COLO668 (cell line): ENCODE data around the gene LPP.
A peak's percentile ranks its signal among the peaks of the same experiment; 100 is the strongest.

ENCODE experiments used
- DNase-seq: peaks from one replicate; lab custom pipeline; 2025; ENCODE audit not compliant: unreplicated experiment; lab: John Stamatoyannopoulos, UW

Gene LPP

DNA sequence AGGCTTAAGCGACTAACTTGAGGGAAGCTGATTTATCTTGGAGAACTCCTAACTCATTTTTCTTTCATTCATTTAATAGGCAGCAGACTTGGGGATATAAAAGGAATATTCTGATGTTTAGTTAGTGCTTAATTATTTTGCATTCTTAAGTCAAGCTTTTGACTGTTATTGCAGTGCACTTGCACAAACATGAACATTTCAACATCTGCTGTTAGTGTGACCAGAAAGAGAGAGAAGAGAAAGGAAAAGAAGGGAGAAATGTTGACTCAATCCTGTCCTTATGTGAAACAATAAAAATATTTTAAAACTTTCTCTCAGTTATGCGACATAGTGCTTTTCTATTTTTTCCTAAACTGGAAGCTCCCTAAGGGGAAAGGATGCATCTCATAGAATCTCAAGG lies 507.8 kb downstream of the LPP start:
- no peak for DNase-seq

DNA sequence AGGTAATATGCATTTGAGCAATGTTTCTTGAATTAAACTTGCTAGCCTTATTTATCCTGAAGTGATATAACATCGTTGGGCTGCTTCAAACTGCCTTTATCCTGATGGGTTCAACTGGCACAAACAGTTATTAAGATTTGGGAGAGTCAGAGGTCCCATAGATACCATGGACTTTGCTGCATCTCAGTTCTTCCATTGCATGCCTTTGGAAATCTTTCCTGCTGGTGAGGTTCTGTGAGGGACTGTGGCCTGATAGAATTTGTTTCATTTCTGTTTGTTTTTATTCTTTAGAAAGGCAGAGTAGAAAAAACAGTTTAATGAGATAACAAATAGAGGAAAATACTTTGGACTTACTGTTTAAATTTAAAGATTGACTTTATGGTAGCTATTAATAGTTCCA lies 508.3 kb downstream of the LPP start:
- no peak for DNase-seq

DNA sequence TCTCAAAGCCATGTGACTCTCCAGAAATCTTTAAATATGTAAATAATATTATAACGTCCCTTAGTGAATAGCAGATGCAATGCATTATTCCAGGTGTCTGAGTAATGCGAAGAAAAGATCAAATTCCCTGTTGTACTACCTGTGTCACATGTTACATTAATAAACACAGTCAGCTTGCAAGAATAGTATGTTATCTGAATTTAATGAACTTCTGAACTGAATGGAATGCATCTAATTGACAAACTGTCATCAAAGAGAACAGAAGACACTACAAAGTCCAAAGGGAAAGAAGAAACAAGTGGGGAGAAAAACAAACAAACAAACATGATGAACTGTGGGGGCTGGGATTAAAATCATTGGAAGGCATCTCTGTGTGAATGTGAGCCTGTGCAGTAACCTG lies 508.8 kb downstream of the LPP start:
- DNase-seq, result no peak

GRCh38 chr3:188663839-188664238 lies 509.9 kb downstream of the LPP start:
- peak; percentile 16 for DNase-seq

- no peak for DNase-seq
These were observed 510.8 kb downstream of the LPP start for GRCh38 chr3:188664795-188665194.

DNA sequence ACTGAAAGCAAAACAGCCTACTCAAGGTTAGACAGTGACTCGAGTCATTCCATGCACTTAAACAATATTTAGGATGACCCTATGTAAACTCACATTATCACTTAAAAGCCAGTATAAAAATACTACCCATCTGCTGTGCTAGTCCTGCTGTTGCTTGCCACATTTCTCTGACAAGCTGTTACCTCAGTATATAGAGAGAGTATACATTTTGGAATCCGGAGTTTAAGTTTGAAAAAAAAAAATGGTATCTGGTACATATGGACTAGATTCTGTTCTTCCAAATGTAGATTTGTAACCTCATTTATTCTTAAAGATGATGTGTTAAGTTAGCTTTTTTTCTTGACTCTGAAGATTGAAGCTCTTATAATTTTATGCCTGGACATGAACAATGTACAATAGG lies 514.0 kb downstream of the LPP start:
- no peak for DNase-seq

GRCh38 chr3:188670446-188670845 lies 516.5 kb downstream of the LPP start:
- no peak for DNase-seq

DNA sequence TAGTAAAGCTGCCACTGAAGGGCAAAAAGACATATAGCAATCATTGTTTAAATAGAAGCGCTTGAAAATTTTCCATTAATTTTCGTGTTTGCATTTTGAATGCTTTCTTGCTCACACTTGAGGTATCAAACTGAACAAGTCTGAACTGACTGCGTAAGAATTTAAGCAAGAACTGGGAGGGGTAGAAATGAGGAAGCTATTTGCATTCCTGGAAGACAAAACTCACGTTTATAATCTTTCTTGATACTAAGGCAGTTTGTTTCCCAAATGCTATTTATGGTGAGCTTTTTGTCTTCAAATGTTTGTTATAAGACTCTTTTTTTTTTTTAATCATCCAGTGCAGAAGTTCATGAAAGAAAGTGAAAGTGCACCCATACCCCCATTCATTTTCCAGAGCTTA lies 518.0 kb downstream of the LPP start:
- no peak for DNase-seq

GRCh38 chr3:188672840-188673239 lies 518.9 kb downstream of the LPP start:
- DNase-seq, result no peak

DNA sequence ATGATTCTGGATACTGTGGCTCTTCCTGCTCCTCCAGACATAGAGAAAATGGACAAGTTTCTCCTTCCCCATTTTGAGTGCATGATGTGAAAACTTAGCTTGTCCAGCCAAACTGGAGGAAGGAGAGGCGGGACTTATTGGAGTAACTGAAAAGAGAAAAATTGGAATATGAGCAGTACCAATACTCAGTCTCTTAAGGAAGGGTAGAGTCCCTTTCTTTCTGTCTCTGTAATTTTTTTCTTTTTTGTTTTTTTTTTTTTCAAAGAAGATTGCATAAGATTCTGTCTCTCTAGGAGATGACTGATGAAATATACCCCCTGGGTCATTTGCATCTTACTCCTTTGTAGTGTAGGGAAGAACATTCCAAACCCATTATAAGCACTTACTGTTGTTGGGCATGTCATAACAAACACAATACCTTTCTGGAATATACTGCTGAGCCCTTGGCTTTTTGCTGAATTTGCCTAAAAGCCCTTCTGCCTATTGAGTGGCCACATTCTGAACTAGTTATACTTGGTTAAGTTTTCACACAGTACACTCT lies 519.8 kb downstream of the LPP start:
- DNase-seq, result no peak

DNA sequence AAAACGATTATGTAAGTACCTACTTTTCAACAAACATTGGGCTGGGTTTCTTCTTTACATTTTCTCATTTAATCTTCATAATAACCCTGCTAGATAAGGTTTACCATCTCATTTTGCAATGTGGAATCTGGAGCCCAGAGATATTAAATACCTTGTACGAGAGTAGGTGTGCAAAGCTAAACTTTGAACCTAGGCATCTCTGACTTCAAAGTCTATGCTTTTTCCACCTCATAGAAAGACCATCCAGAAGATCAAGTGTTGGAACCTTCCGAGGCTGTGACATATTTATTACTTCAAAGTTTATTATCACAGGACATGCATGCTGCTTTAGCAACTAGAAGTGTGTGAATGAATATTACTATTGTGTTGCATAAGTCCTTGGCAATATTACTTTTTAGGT lies 520.6 kb downstream of the LPP start:
- DNase-seq, result no peak

- no peak for DNase-seq
These were observed 523.4 kb downstream of the LPP start for GRCh38 chr3:188677344-188677743.

GRCh38 chr3:188680189-188680588 lies 526.2 kb downstream of the LPP start:
- no peak for DNase-seq

GRCh38 chr3:188680605-188681004 lies 526.6 kb downstream of the LPP start:
- DNase-seq, result no peak

DNA sequence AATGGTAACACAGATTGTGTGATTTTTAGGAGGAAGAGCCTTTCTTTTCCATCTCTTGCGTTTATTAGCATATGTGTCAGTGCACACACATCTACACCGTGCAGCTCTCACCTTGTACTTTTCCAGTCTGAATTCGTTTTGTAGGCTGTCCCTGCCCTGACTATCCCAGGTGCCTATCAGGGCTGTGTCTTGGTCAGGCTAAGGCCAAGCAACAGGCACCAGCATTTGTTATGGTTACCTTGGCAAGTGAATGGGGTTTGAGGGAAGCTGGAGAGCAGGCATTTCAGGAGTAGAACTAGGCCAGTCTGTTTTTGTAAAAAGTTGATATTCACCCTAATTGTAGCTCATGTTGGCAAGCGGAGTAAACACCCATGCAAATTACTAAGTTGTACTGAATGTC lies 528.4 kb downstream of the LPP start:
- DNase-seq, result no peak

DNA sequence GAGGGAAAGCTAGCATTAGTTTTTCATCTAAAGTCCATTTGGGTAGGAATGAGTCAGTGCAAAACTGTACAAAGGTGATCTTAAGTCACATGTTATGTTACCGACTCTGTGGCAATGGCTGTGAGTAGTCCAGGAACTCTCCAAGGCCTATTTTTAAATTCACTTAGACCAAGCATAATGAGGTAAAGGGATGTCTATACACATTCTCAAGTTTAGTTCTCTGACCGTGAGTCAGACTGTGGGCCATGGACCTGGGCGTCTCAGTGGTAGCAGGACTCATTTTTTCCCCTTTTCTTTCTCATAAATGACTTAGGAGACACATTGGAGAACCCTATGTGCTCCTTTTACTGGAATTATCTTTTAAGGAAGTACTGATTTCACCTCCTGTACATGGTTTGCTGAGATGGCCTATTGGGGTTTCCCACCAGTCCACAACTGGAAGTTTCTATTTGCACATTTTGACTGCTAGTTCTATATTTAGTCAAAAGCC lies 529.1 kb downstream of the LPP start:
- no peak for DNase-seq

DNA sequence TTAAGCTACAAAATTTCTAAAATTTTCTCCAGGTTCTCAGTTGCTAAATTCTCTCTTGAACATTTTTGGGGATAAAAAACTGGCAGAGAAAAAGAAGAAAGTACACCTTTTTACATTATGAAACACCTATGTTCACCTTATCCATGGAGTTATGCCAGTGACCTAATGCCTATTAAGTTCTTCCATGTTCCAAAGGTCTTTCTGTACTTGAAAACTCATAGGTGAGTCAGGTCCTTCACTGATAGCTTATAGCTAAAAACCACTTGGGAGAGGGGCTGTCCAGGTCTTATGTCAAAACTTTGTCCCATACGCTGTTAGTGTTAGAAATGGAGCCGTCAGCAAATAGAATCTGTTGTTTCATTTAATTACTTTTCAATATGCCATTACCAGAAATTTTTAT lies 530.3 kb downstream of the LPP start:
- DNase-seq, result no peak

- DNase-seq, result no peak
These were observed 531.8 kb downstream of the LPP start for GRCh38 chr3:188685789-188686188.

- no peak for DNase-seq
These were observed 532.4 kb downstream of the LPP start for GRCh38 chr3:188686324-188686723.

DNA sequence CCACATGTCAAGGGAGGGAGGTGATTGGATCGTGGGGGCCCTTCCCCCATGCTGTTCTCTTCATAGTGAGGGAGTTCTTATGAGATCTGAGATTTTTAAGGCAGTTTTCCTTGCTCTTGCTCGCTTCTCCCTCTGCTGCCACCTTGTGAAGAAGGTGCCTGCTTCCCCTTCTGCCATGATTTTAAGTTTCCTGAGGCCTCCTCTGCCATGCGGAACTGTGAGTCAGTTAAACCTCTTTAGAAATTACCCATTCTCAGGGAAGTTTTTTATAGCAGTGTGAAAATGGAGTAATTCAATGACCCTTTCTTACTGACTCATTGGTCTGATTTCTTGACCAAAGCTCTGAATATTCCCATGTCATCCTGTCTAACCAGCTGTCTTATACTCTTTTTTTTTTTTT lies 533.4 kb downstream of the LPP start:
- DNase-seq, result no peak

DNA sequence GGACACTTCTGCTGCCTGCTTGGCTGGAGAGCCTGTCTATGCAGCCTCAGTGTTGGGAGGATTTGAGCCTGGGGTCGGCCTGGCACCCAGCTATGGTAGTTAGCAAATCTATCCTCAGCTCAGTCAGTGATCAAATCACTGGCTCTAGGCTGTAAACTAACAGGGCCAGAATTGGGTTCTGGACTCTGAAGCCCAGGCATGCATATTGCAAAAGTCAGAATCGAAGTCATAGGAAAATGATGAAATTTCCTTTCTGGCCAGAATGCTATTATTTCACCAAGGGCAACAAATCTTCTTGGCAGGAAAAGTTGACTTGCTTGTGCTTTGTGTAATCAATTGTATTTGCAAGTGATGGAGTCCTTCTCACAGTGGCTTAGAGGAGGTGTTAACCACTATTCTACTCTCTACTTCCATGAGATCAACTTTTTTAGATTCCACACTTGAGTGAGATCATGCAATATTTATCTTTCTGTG lies 535.2 kb downstream of the LPP start:
- no peak for DNase-seq

- DNase-seq, result no peak
These were observed 536.1 kb downstream of the LPP start for GRCh38 chr3:188690064-188690463.

DNA sequence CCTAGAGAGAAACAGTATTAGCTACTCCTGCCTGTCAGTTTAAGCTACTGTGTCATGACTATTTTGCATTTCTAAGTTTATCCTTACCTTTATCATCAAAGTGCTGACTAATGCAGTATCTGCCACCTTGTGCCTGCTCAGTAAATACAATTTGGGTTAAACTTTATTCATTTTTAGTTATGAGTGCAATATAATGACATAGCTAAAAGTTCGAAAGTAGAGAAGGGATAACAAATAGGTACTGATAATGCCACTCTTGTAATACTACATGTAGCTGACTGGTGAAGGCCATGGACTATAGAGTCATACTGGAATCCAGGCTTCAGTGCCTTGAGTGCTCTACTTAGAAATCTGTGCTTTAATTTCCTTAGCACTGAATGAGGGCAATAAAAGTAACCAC lies 537.0 kb downstream of the LPP start:
- DNase-seq, result no peak

- no peak for DNase-seq
These were observed 537.7 kb downstream of the LPP start for GRCh38 chr3:188691665-188692064.
